Retinal pigment epithelial cell (primary cell): ENCODE results near the gene TMEM263.

ENCODE experiments used
- DNase-seq: peaks from one replicate; pipeline ENCODE4 v3.0.0-alpha.2; 2010; ENCODE audit warnings: low read depth
- H3K4me3 ChIP-seq: 2 replicates; pipeline ENCODE4 v1.5.1; 2011; ENCODE audit warnings: mild to moderate bottlenecking, low read length, control low read depth, moderate library complexity
- CTCF ChIP-seq: conservative IDR thresholded peaks from 2 replicates; pipeline ENCODE4 v1.5.1; 2011; ENCODE audit warnings: low read depth, low read length, control low read depth, inconsistent platforms

TMEM263 gene

DNA sequence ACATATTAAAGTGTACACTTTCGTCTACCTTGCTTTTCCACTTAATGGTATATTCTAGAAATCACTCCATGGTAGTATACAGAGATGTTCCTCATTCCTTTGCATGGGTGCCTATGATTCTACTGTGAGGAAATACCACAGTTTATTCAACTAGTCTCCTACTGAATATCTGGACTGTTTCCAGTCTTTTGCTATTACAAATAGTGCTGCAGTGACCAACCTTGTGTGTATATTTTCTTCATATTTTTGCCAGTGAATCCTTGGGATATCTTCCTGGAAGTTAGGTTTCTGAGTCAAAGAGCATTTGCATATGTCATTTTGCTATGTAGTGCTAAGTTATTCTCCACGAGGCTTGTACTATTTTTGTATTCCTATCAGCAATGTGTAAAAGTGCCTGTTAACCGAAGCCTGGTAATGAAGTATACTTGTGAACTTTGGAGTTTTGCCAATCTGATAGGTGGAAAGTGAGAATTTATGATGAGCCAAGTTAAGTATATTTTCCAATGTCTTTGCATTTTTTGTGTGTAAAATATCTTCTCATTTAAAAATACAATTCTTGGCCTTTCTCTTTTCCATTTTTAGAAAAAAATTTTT lies 31.3 kb upstream of the TMEM263 start:
- no peak for DNase-seq
- TF ChIP-seq CTCF = no peak
- H3K4me3 ChIP-seq = no peak overlapping the region

GRCh38 chr12:106926657-106927056 lies 29.1 kb upstream of the TMEM263 start:
- DNase-seq = no peak

DNA sequence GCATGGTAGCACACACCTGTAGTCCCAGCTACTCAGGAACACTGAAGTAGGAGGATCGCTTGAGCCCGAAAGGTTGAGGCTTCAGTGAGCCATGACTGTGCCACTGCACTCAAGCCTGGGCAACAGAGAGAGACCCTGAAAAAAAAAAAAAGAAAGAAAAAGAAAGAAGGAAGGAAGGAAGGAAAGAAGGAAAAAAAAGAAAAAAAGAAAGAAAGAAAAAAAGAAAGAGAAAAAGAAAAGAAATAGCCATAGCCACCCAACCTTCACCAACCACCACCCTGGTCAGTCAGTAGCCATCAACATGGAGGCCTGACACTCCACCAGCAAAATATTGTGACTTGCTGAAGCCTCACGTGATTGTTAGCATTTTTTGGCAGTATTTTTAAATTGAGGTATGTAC lies 21.4 kb upstream of the TMEM263 start:
- TF ChIP-seq CTCF = no peak
- H3K4me3 ChIP-seq = no peak overlapping the region
- no peak for DNase-seq

More at GRCh38 chr12:106926657-106927056, 29.1 kb upstream of the TMEM263 start:
- TF ChIP-seq CTCF = no peak
- no peak overlapping the region for H3K4me3 ChIP-seq

DNA sequence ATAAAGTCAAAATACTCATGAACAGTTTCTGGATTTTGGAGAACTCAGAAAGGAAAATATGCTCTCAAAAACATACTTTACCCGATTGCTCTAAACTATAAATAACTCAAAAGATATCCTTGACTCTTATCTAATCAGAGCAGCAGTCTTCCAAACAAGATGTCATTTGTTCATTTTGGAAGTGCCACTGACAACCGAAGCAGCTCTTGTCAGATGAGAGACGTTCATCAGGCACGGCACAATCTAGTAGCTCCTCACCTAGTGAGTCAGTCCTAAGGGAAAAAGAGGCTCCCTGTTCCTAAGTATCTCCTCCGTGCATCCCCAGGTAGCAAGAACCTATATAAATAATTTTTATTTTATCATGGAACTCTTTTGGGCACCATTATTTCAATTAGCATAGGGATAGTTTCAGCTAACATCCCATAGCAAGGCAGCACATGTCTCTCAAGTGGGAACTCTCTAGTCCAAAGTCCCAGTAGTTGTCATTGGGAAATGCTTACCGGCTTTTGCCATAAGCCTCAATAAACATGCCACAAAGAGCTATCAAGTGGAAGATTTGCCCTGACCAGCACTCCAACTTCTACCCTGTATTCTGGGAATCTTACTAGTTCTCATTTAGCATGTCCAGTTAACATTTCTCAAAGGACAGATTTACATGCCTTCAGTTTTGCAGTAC lies 14.1 kb upstream of the TMEM263 start:
- no peak for DNase-seq
- no peak overlapping the region for H3K4me3 ChIP-seq
- no peak for TF ChIP-seq CTCF

DNA sequence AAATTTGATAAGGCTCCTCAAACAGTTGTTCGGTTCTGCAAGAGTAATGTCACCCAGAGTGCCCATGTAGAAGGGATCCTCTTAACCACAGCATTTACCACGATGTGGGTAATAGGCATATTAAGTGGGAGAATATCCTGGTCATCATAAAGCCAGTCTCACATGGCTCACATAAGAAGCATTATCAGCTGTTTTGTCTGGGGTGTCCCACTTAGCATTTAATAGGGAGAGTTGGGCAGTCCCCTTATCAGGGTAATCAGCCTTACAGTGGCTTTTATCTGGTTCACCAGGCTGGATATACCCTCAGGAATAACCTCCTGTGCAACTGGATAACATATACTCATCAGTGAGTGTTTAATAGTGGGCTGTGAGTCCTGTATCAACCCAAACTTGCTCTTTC lies 12.9 kb upstream of the TMEM263 start:
- no peak for DNase-seq
- H3K4me3 ChIP-seq = no peak overlapping the region
- TF ChIP-seq CTCF = no peak

DNA sequence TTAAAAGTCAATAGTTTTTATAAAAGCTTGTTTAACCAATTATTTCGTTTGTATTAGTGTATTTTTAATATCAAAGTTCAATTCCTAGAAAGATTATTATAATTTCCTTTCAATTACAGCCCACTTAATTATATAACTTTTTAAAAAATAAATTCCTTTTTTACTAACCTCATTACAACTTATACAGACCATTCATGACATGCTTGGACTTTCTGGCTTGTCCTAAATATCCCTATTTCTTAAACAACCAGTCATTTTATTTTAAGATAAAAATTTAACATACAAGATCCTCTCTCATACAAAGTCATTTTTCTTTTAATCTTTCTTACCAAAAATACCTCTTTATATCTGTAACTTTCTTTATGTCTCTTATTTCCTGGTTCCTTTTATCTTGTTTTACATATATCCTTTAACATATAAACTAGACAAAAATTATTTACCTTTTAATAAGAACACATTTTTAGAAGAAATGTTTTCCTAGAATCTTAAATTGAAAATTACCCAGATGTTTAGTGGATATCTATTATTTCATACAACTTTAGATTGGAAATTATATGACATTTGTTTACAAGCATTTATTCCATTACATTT lies 10.4 kb upstream of the TMEM263 start:
- no peak for DNase-seq
- H3K4me3 ChIP-seq = no peak overlapping the region
- no peak for TF ChIP-seq CTCF

DNA sequence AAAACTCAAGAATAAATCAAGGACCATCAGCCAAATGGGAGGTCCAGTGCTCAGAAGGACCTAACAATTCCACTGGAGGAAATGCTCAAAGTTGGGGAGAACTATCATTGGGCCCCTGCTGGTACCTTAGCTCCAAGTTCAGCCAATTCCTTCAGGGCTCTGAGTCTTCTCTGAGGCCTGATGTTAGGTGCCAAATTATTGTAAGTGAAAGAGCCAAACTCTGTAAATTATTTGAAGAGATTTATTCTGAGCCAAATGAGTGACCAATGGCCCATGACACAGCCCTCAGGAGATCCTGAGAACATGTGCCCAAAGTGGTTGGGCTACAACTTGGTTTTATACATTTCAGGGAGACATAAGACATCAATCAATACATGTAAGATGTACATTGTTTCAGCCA lies 8.2 kb upstream of the TMEM263 start:
- TF ChIP-seq CTCF = no peak
- H3K4me3 ChIP-seq = no peak overlapping the region

More for the DNA sequence above, 8.2 kb upstream of the TMEM263 start:
- DNase-seq = no peak
